ENCODE measurements around the gene FOXP2.

FOXP2 gene

GRCh38 chr7:114657279-114657678, 242.7 kb downstream of the FOXP2 start:
- no peak for DNase-seq (ENCODE audit: low read depth)

GRCh38 chr7:114658216-114658615, 243.6 kb downstream of the FOXP2 start:
- DNase-seq (ENCODE audit: low read depth): no peak

GRCh38 chr7:114659409-114660125, 245.0 kb downstream of the FOXP2 start:
- DNase-seq (ENCODE audit: low read depth): no peak

- DNase-seq (ENCODE audit: low read depth): no peak
Observed at GRCh38 chr7:114660126-114660486, 245.5 kb downstream of the FOXP2 start.

GRCh38 chr7:114660753-114661152, 246.1 kb downstream of the FOXP2 start:
- DNase-seq (ENCODE audit: low read depth): no peak

GRCh38 chr7:114662002-114662677, 247.5 kb downstream of the FOXP2 start:
- no peak for DNase-seq (ENCODE audit: low read depth)

GRCh38 chr7:114663502-114663901, 248.9 kb downstream of the FOXP2 start:
- peak; percentile 53 for DNase-seq (ENCODE audit: low read depth)

GRCh38 chr7:114670676-114671075, 256.1 kb downstream of the FOXP2 start:
- DNase-seq (ENCODE audit: low read depth): no peak

- no peak for DNase-seq (ENCODE audit: low read depth)
Observed at GRCh38 chr7:114671563-114672123, 257.0 kb downstream of the FOXP2 start.

GRCh38 chr7:114678116-114678515, 263.5 kb downstream of the FOXP2 start:
- DNase-seq (ENCODE audit: low read depth): no peak

- DNase-seq (ENCODE audit: low read depth): no peak
Observed at GRCh38 chr7:114687238-114687637, 272.6 kb downstream of the FOXP2 start.

GRCh38 chr7:114688443-114689055, 273.9 kb downstream of the FOXP2 start:
- no peak for DNase-seq (ENCODE audit: low read depth)

GRCh38 chr7:114689406-114689805, 274.8 kb downstream of the FOXP2 start:
- no peak for DNase-seq (ENCODE audit: low read depth)

- no peak for DNase-seq (ENCODE audit: low read depth)
Observed at GRCh38 chr7:114691605-114692004, 277.0 kb downstream of the FOXP2 start.

GRCh38 chr7:114695182-114695581, 280.6 kb downstream of the FOXP2 start:
- no peak for DNase-seq (ENCODE audit: low read depth)

GRCh38 chr7:114700247-114700928, 285.8 kb downstream of the FOXP2 start:
- DNase-seq (ENCODE audit: low read depth): no peak

GRCh38 chr7:114703677-114704076, 289.1 kb downstream of the FOXP2 start:
- peak; percentile 26 for DNase-seq (ENCODE audit: low read depth)

GRCh38 chr7:114708646-114709045, 294.0 kb downstream of the FOXP2 start:
- no peak for DNase-seq (ENCODE audit: low read depth)

- no peak for DNase-seq (ENCODE audit: low read depth)
Observed at GRCh38 chr7:114710499-114710898, 295.9 kb downstream of the FOXP2 start.

- peak; percentile 40 for DNase-seq (ENCODE audit: low read depth)
Observed at GRCh38 chr7:114711241-114711640, 296.6 kb downstream of the FOXP2 start.

GRCh38 chr7:114715907-114716306, 301.3 kb downstream of the FOXP2 start:
- peak; percentile 72 for DNase-seq (ENCODE audit: low read depth)

- no peak for DNase-seq (ENCODE audit: low read depth)
Observed at GRCh38 chr7:114718861-114719260, 304.2 kb downstream of the FOXP2 start.

All from ELR (cell line).